ENCODE results near the gene FCF1.

DNA sequence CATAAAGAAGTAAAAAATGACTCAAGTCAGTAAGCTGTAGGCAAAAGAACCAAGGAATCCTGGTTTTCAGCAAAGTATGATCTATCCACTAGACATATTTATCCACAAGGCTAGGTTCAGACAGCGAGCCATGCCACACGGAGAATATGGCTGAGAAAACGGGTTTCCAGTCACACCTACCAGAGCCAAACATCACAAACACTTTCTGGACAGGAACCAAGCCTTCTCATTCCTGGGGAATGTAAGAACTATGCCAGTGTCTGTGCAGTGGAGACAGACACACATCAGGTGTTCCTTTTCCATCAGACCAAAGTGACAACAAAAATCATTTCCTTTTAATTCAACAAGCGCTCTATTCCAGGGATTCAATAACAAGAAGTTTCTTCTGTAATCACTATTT is 41.2 kb upstream of the FCF1 start:
- TF ChIP-seq, protein P1, sequence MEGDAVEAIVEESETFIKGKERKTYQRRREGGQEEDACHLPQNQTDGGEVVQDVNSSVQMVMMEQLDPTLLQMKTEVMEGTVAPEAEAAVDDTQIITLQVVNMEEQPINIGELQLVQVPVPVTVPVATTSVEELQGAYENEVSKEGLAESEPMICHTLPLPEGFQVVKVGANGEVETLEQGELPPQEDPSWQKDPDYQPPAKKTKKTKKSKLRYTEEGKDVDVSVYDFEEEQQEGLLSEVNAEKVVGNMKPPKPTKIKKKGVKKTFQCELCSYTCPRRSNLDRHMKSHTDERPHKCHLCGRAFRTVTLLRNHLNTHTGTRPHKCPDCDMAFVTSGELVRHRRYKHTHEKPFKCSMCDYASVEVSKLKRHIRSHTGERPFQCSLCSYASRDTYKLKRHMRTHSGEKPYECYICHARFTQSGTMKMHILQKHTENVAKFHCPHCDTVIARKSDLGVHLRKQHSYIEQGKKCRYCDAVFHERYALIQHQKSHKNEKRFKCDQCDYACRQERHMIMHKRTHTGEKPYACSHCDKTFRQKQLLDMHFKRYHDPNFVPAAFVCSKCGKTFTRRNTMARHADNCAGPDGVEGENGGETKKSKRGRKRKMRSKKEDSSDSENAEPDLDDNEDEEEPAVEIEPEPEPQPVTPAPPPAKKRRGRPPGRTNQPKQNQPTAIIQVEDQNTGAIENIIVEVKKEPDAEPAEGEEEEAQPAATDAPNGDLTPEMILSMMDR (conservative IDR thresholded peaks at IDR 0.05) = no peak
- no peak for TF ChIP-seq ZFX (IDR thresholded peaks at IDR 0.05)
